ENCODE data around the gene ZNF443.
A peak's percentile ranks its signal among the peaks of the same experiment; 100 is the strongest.
"Not testable (repeated sequence)": the region's sequence is repeated elsewhere in the genome, so short reads cannot be mapped to it uniquely, and the experiment has no call there.

ZNF443 gene

GRCh38 chr19:12425236-12425887 lies 15.5 kb downstream of the ZNF443 start:
- DNase-seq (ENCODE audit: low read depth in 4 of 4, low spot score in 1 of 4) = no peak

- DNase-seq (ENCODE audit: low read depth in 4 of 4, low spot score in 1 of 4) = not testable (repeated sequence)
Observed at GRCh38 chr19:12417273-12417672, 23.5 kb downstream of the ZNF443 start.

GRCh38 chr19:12411893-12412292 lies 28.9 kb downstream of the ZNF443 start:
- DNase-seq (ENCODE audit: low read depth in 4 of 4, low spot score in 1 of 4) = no peak

- DNase-seq (ENCODE audit: low read depth in 4 of 4, low spot score in 1 of 4) = peak; percentile 67 to 92 (median 75)
Observed at GRCh38 chr19:12400633-12401502, 40.0 kb downstream of the ZNF443 start, which contains the start of gene ZNF799. Gene ZNF799 (minus strand): TSS chr19:12401271. CDS start chr19:12401070, 201 bp downstream.

- not testable (repeated sequence) for DNase-seq (ENCODE audit: low read depth in 4 of 4, low spot score in 1 of 4)
Observed at GRCh38 chr19:12399901-12400632, 40.8 kb downstream of the ZNF443 start.

- DNase-seq (ENCODE audit: low read depth in 4 of 4, low spot score in 1 of 4) = not testable (repeated sequence)
Observed at GRCh38 chr19:12391148-12391547, 49.7 kb downstream of the ZNF443 start.

GRCh38 chr19:12386365-12386764 lies 54.5 kb downstream of the ZNF443 start:
- not testable (repeated sequence) for DNase-seq (ENCODE audit: low read depth in 4 of 4, low spot score in 1 of 4)

GRCh38 chr19:12380444-12380737 lies 60.4 kb downstream of the ZNF443 start:
- no peak for DNase-seq (ENCODE audit: low read depth in 4 of 4, low spot score in 1 of 4)

GRCh38 chr19:12379732-12380443 lies 60.9 kb downstream of the ZNF443 start:
- no peak for DNase-seq (ENCODE audit: low read depth in 4 of 4, low spot score in 1 of 4)
